ENCODE measurements around the gene AHNAK2. TPM values are rescaled to one million over a fixed set of nuclear protein-coding genes. Genes with fewer than 3 reads are reported as not detected.

Gene AHNAK2
- total and polyA plus RNA-seq, 9 of the 15 experiments (the other 6 are each of a cell fraction or from before 2014, with no cell fraction given): 0.04 to 0.09 (median 0.04) TPM; not detected in 6

DNA sequence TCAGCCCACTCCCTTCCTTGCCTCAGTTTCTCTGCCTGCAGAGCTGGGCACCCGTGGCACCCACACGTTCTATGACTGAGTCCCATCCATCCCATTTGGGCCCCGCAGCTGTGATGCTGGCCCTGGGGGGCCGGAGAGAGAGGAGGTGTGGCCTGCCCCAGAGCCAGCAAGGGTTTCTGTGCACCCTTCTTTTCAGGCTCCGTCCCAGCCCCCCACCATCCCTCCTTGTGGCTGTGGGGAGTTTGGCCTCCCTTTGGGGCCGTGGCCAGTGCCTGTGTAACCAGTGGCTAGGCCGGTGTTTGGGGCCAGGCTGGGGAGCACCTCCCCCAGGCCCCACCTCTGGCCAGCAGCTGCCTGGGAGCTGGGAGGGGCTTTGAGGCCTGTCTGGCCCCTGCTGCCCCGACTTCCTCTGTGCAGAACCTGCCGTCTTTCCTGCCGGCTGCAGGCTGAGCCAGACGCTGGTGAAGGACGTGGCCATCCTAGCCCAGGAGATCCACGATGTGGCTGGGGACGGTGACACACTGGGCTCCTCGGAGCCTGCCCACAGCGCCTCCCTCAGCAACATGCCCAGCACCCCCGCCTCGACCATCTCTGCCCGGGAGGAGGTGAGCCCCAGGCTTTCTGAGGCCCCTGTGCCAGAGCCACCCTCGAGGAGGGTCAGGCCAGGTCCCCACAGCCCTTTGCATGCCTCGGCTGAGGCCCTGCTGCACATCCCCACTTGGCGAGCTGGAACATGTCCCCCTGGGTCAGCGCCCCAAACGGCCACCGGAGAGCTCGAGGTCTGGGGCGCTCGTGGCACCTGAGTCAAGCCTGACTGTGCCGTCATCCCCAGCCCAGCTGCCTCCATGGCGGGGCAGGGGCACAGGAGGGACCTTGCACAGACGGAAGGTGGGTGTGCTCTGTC is 85.4 kb downstream of the AHNAK2 start:
- H3K4me2 ChIP-seq (ENCODE audit: insufficient read depth, low read length): no peak overlapping the region
- no peaks in the 10 kb centered on the region for H3K9me3 ChIP-seq (replicated peaks; ENCODE audit: control insufficient read depth, insufficient read depth, low read depth, low read length)
- 49% methylated on average over 16 of the region's 31 CpGs for WGBS (ENCODE audit: insufficient coverage, low coverage, missing lambda C conversion rate)
- BruUV-seq (replicated peaks): no TSS peak
- no peaks in the 10 kb centered on the region for H3K36me3 ChIP-seq (ENCODE audit: control insufficient read depth, insufficient read depth, low read length)
- peak overlapping the region in 1 of 2 experiments; percentile 26; a peak in 1 of 4 replicates for H3K9ac ChIP-seq (ENCODE audit: insufficient read depth in 1 of 2, low read depth in 2 of 2, low read length in 2 of 2)
- in situ Hi-C loops (cut with MboI) (no loop called here), intact Hi-C loops (cut with micrococcal nuclease) (no loop called here)
- DNase-seq (ENCODE audit: extremely low read depth in 1 of 4, low spot score in 3 of 4): peak in 2 of 4 experiments; percentile 24 to 31
- no peaks in the 10 kb centered on the region for H4K20me1 ChIP-seq (replicated peaks; ENCODE audit: control insufficient read depth, insufficient read depth, low read length)
- H3K4me1 ChIP-seq (replicated peaks in 1 of 2; ENCODE audit: control insufficient read depth in 2 of 2, insufficient read depth in 2 of 2, low read length in 2 of 2): peaks cover 0 to 70% of the 10 kb centered on the region in 2 experiments; a peak in 2 of 5 replicates
- H3K4me3 ChIP-seq: no peak overlapping the region
- H3K27me3 ChIP-seq (ENCODE audit: control insufficient read depth in 2 of 2, insufficient read depth in 2 of 2, low read length in 2 of 2): no peaks in the 10 kb centered on the region
- H3K27ac ChIP-seq (ENCODE audit: extremely low read depth, low read depth, low read length): no peak overlapping the region
- no peak overlapping the region for H2AFZ ChIP-seq (ENCODE audit: low read depth, low read length)
- no peaks in the 10 kb centered on the region for H3K9me1 ChIP-seq (ENCODE audit: control insufficient read depth, insufficient read depth, low read length)
- CTCF ChIA-PET (ENCODE audit: low intra/inter-chr PET ratio): no interaction called here
- no peak for FAIRE-seq
- TF ChIP-seq POLR2G (IDR thresholded peaks at IDR 0.05; ENCODE audit: low read depth, low read length) (peak; percentile 52; the same call in 1 of the 2 replicates), KLF16 (IDR thresholded peaks at IDR 0.05) (no peak)
- TF ChIP-seq, protein P1, sequence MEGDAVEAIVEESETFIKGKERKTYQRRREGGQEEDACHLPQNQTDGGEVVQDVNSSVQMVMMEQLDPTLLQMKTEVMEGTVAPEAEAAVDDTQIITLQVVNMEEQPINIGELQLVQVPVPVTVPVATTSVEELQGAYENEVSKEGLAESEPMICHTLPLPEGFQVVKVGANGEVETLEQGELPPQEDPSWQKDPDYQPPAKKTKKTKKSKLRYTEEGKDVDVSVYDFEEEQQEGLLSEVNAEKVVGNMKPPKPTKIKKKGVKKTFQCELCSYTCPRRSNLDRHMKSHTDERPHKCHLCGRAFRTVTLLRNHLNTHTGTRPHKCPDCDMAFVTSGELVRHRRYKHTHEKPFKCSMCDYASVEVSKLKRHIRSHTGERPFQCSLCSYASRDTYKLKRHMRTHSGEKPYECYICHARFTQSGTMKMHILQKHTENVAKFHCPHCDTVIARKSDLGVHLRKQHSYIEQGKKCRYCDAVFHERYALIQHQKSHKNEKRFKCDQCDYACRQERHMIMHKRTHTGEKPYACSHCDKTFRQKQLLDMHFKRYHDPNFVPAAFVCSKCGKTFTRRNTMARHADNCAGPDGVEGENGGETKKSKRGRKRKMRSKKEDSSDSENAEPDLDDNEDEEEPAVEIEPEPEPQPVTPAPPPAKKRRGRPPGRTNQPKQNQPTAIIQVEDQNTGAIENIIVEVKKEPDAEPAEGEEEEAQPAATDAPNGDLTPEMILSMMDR (IDR thresholded peaks at IDR 0.05 in 2 of 3, conservative IDR thresholded peaks at IDR 0.05 in 1 of 3; ENCODE audit: insufficient read depth in 2 of 3, low read depth in 1 of 3, low read length in 3 of 3): 0 out of 6 replicates have a peak, but pooled peaks of 1 of the 3 experiments have one; percentile 6
- peak; percentile 70 for ATAC-seq
- POLR2A ChIA-PET: interaction anchor here (0.7 to 1.0 kb wide), 5 partner anchors 23 to 450 kb away, joined by 3 to 4 read pairs (median 3); partner anchors contain the start of gene SIVA1
- H3K79me2 ChIP-seq (ENCODE audit: control insufficient read depth, insufficient read depth, low read length): no peaks in the 10 kb centered on the region

Data from K562 (cell line).